ENCODE results near the gene PCDH9.

- TF ChIP-seq CTCF (IDR thresholded peaks at IDR 0.05) (no peak), POLR2AphosphoS5 (IDR thresholded peaks at IDR 0.05; ENCODE audit: low read depth, low read length) (no peak)
Observed at GRCh38 chr13:66811455-66811854, 418.7 kb downstream of the PCDH9 start.
